Measurements from ENCODE around the gene WDR27. TPM values are rescaled to one million over a fixed set of nuclear protein-coding genes. Genes with fewer than 3 reads are reported as not detected.
A peak's percentile ranks its signal among the peaks of the same experiment; 100 is the strongest.

WDR27 gene
- total RNA-seq, 1 donor: 18.1 TPM

DNA sequence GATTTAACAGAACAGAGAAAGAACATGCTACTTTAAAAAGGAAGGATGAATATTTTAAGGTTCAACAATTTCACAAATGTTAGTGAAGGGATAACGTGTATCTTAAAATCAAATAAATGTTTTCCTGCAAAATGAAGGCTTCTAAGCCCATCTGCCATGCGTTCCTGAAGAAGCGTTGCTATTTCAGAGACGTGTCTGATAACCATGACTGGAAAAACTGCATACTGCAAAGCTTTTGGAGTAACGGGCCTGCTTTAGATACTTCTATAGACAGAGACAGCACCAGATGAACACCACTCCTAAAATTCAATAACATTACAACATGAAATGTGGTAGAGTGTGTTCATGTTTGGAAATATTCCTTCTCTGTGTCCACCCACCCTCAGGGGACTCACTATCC, 126.0 kb downstream of the WDR27 start:
- no peak overlapping the region for H3K4me3 ChIP-seq (ENCODE audit: low read depth, low read length)
- TF ChIP-seq CTCF (IDR thresholded peaks at IDR 0.05; ENCODE audit: insufficient read depth, low read depth, low read length): no peak
- DNase-seq (ENCODE audit: low read depth): no peak

DNA sequence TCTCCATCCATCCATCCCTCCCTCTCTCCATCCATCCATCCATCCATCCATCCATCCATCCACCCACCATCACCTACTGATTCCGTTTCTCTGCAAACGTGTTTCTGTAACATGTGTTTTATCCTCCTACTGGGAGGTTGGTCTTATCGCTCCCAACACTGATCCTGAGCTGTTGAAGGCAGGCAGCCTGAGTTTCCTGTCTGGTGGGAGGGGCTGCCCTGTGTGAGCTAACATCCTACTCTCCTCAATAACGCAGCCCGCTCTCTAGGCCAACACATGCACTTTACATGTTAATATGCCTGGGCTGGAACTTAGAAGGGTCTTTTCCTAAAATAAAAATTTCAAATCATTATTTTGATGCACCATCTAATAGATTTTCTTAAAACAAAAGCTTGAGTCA, 126.5 kb downstream of the WDR27 start:
- no peak for TF ChIP-seq CTCF (IDR thresholded peaks at IDR 0.05; ENCODE audit: insufficient read depth, low read depth, low read length)
- no peak for DNase-seq (ENCODE audit: low read depth)

DNA sequence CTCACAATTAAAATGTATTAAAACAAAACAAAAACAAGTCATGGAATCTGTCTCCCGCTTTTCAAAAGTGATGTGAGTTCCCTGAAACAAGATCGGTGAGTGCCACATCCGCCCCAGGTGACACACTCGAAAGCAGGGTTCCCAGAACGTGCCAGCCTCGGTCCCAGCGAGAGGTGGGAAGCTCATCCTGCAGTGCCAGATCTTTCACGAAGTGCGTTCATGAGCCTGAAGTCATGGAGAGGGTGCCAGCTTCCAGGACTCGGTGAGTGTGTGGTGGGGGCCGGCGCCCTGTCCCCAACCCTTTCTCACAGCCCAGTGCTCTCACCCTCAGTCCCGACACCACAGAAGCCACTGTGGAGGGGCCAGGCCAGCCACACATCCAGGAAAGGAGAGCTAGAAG, 127.4 kb downstream of the WDR27 start:
- H3K4me3 ChIP-seq (ENCODE audit: low read depth, low read length): no peak overlapping the region
- no peak for DNase-seq (ENCODE audit: low read depth)
- TF ChIP-seq CTCF (IDR thresholded peaks at IDR 0.05; ENCODE audit: insufficient read depth, low read depth, low read length): no peak

More for the DNA sequence above, 126.5 kb downstream of the WDR27 start:
- H3K4me3 ChIP-seq (ENCODE audit: low read depth, low read length): no peak overlapping the region

- no peak for TF ChIP-seq CTCF (IDR thresholded peaks at IDR 0.05; ENCODE audit: insufficient read depth, low read depth, low read length)
- no peak overlapping the region for H3K4me3 ChIP-seq (ENCODE audit: low read depth, low read length)
- no peak for DNase-seq (ENCODE audit: low read depth)
These were observed 127.9 kb downstream of the WDR27 start for GRCh38 chr6:169573883-169574282.

DNA sequence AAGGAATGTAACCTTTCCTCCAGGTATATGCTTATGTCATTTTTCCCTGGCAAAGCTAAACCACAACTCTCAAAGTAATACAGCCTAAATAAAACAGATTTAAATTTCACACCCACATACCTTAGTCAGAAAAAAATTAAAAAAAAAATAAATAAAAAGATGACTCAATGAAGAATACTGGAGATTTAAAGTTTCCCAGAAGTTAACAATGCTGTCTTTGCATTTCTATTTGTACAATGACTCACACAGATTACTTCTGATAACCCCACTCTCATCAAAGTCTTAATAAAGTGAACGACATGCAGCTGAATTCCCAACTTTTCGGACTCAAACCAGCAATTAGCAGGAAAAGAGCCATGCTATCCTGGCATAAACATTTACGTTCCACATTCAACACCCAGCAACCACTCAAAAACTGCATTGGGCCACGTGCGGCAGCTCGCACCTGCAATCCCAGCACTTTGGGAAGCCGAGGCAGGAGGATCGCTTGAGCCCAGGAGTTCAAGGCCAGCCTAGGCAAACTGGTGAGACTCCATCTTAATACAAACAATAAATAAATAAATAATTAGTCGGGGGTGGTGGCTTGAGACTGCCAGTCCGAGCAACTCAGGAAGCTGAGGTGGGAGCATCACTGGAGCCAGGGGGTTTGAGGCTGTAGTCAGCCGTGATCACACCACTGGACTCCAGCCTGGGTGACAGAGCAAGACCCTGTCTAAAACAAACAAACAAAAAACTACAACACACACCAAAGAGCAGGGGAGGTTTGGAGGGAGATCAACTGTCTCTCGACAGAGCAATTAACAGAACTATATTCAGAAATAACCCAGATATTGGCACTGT, 130.5 kb downstream of the WDR27 start:
- DNase-seq (ENCODE audit: low read depth): peak; percentile 20

DNA sequence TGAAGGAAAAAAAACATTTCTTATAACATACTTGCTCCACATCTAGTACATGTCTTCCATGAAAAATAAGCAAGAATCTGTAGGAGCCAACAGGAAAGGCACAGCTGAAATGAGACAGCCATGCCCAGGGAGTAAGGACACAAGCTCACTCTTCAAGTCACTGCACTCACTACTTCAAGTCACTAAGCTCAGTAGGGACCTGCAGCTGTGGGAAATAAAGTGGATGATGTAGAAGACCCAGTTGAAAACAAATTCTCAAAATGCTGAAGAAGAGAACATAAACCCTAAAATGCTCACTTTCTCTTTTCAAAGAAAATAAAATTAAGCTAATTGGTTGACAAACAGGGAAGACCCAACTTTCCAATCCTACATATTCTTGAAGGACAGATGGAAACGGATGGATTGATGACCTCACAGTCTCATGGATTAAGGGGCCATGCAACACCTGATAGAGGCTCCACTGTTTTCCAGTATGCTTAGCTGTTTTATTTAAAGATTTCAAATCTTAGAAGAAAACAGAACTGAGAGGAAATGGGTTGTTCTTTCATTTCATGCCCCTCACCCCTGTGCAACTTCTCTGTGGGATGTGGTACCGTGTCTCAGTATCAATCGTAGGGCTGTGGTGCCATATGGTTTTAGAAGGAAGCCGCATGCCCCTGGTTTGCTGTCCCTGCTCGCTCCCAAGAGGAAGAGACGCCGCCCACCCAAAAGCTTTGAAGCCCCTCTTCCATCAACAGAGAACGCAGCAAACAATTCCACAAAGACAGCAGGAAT, 133.3 kb downstream of the WDR27 start:
- no peak for DNase-seq (ENCODE audit: low read depth)
- H3K4me3 ChIP-seq (ENCODE audit: low read depth, low read length): no peak overlapping the region
- no peak for TF ChIP-seq CTCF (IDR thresholded peaks at IDR 0.05; ENCODE audit: insufficient read depth, low read depth, low read length)

More for the DNA sequence above, 130.5 kb downstream of the WDR27 start:
- no peak for TF ChIP-seq CTCF (IDR thresholded peaks at IDR 0.05; ENCODE audit: insufficient read depth, low read depth, low read length)
- no peak overlapping the region for H3K4me3 ChIP-seq (ENCODE audit: low read depth, low read length)

Data from fibroblast of villous mesenchyme (primary cell).